Common myeloid progenitor, CD34-positive (primary cell): ENCODE data around the gene FAM53B.

ENCODE experiments used
- CTCF ChIA-PET: fragments of 350-600 bp; sonication (Branson Sonifier 250); formaldehyde crosslinking; loops from one replicate; lab custom pipeline; 2021; ENCODE audit warnings: antibody characterized with exemption; lab: Charles Lee
- POLR2A ChIA-PET: fragments of 350-600 bp; sonication (Branson Sonifier 250); formaldehyde crosslinking; loops from one replicate; lab custom pipeline; 2021; ENCODE audit warnings: antibody characterized with exemption; lab: Charles Lee
- DNase-seq, 3 donors: peaks; one replicate each; pipeline versions ENCODE4 v3.0.0 to v3.0.0-alpha.2; 2013
- H3K27ac ChIP-seq, 2 experiments: 1 replicate in 1 of 2; 2 replicates in 1 of 2; pipeline ENCODE4 v1.7.0; 2013; ENCODE audit warnings: inconsistent platforms in 2 of 2, low read length in 2 of 2, mild to moderate bottlenecking in 2 of 2, low read depth in 1 of 2, moderate library complexity in 1 of 2; ENCODE audit not compliant: severe bottlenecking in 2 of 2, insufficient read depth in 1 of 2, poor library complexity in 1 of 2
- H3K27me3 ChIP-seq, 5 experiments: replicated peaks in 2 of 5; 1 replicate in 3 of 5; 2 replicates in 2 of 5; pipeline versions ENCODE4 v1.6.1 to v1.7.0; 2013; ENCODE audit warnings: low read length in 4 of 5, mild to moderate bottlenecking in 2 of 5, moderate library complexity in 2 of 5, inconsistent platforms in 1 of 5; ENCODE audit not compliant: insufficient read depth in 5 of 5, control insufficient read depth in 4 of 5
- H3K36me3 ChIP-seq, 4 experiments: 1 replicate in 2 of 4; 2 replicates in 2 of 4; pipeline versions ENCODE4 v1.6.1 to v1.7.0; 2013; ENCODE audit warnings: low read length in 3 of 4, control low read depth in 1 of 4, mild to moderate bottlenecking in 1 of 4; ENCODE audit not compliant: control insufficient read depth in 4 of 4, insufficient read depth in 4 of 4
- H3K4me1 ChIP-seq, 4 experiments: 1 replicate in 3 of 4; 2 replicates in 1 of 4; pipeline versions ENCODE4 v1.6.1 to v1.7.1; 2013; ENCODE audit warnings: low read length in 3 of 4, mild to moderate bottlenecking in 3 of 4, control low read depth in 1 of 4, inconsistent platforms in 1 of 4, moderate library complexity in 1 of 4; ENCODE audit not compliant: control insufficient read depth in 4 of 4, insufficient read depth in 4 of 4; ENCODE audit errors: control extremely low read depth in 1 of 4
- H3K4me3 ChIP-seq, 7 experiments: 1 replicate in 4 of 7; 2 replicates in 3 of 7; pipeline versions ENCODE4 v1.5.1 to v1.7.0; 2013; ENCODE audit warnings: mild to moderate bottlenecking in 7 of 7, low read length in 6 of 7, moderate library complexity in 6 of 7, inconsistent platforms in 2 of 7, low read depth in 2 of 7, control low read depth in 1 of 7; ENCODE audit not compliant: insufficient read depth in 4 of 7, control insufficient read depth in 1 of 7; ENCODE audit errors: extremely low read depth in 1 of 7
- H3K9me3 ChIP-seq, 5 experiments: 1 replicate in 4 of 5; 2 replicates in 1 of 5; pipeline versions ENCODE4 v1.6.1 to v1.7.1; 2013; ENCODE audit warnings: low read length in 4 of 5, mild to moderate bottlenecking in 2 of 5, inconsistent platforms in 1 of 5, low read depth in 1 of 5, moderate library complexity in 1 of 5; ENCODE audit not compliant: control insufficient read depth in 4 of 5, insufficient read depth in 2 of 5; ENCODE audit errors: control extremely low read depth in 1 of 5
- WGBS: methylation state at CpG from one replicate; pipeline ENCODE4 v1.1.5; 2013; ENCODE audit not compliant: insufficient coverage; 5-methylcytosine and 5-hydroxymethylcytosine counted together

Gene FAM53B

GRCh38 chr10:124646483-124647352 is 97.5 kb downstream of the FAM53B start:
- Histone ChIP-seq H3K4me3 (peak overlapping the region in 1 of 7 experiments; percentile 34), H3K36me3 (peaks cover 0 to 8% (median 0%) of the 10 kb centered on the region in 4 experiments), H3K4me1 (peaks cover 17 to 87% (median 70%) of the 10 kb centered on the region in 4 experiments), H3K9me3 (no peaks in the 10 kb centered on the region), H3K27ac (peak overlapping the region in 1 of 2 experiments; percentile 31), H3K27me3 (no peaks in the 10 kb centered on the region)
- peak in 2 of 3 donors; percentile 56 to 57 for DNase-seq
- WGBS: 85% methylated on average over 15 of the region's 19 CpGs
- ChIA-PET CTCF (interaction anchor here (0.7 to 9.5 kb wide), 21 partner anchors 8 to 113 kb away, joined by 3 to 54 read pairs (median 6); no protein-coding TSS in a partner anchor), POLR2A (interaction anchor here (0.5 kb wide), 1 partner anchor 192 kb away, joined by 3 read pairs; no protein-coding TSS in a partner anchor)

GRCh38 chr10:124645467-124646095 is 98.6 kb downstream of the FAM53B start:
- DNase-seq: no peak
- peaks cover 0 to 8% (median 0%) of the 10 kb centered on the region in 4 experiments for H3K36me3 ChIP-seq
- ChIA-PET CTCF (interaction anchor here (0.7 to 9.5 kb wide), 5 partner anchors 13 to 105 kb away, joined by 3 to 54 read pairs (median 5); no protein-coding TSS in a partner anchor), POLR2A (no interaction called here)
- 96% methylated on average over 13 of the region's 13 CpGs for WGBS
- peaks cover 20 to 87% (median 70%) of the 10 kb centered on the region in 4 experiments for H3K4me1 ChIP-seq
- H3K4me3 ChIP-seq: no peak overlapping the region
- no peaks in the 10 kb centered on the region for H3K27me3 ChIP-seq
- peak overlapping the region in 1 of 2 experiments; percentile 18 for H3K27ac ChIP-seq
- no peaks in the 10 kb centered on the region for H3K9me3 ChIP-seq

- DNase-seq: peak in 2 of 3 donors; percentile 46 to 51
- peaks cover 14 to 87% (median 70%) of the 10 kb centered on the region in 4 experiments for H3K4me1 ChIP-seq
- 100% methylated on average over 6 of the region's 10 CpGs for WGBS
- POLR2A ChIA-PET: no interaction called here
- H3K9me3 ChIP-seq: no peaks in the 10 kb centered on the region
- H3K4me3 ChIP-seq: no peak overlapping the region
- no peak overlapping the region for H3K27ac ChIP-seq
- no peaks in the 10 kb centered on the region for H3K27me3 ChIP-seq
- H3K36me3 ChIP-seq: peaks cover 0 to 11% (median 0%) of the 10 kb centered on the region in 4 experiments
- CTCF ChIA-PET: interaction anchor here (1.3 to 9.5 kb wide), 4 partner anchors 12 to 96 kb away, joined by 3 to 54 read pairs (median 6); no protein-coding TSS in a partner anchor
Measured at GRCh38 chr10:124644771-124645415, 99.3 kb downstream of the FAM53B start.

GRCh38 chr10:124644236-124644635 is 99.9 kb downstream of the FAM53B start:
- WGBS: 100% methylated on average over 3 of the region's 4 CpGs

GRCh38 chr10:124643330-124644009 is 100.7 kb downstream of the FAM53B start:
- Histone ChIP-seq H3K36me3 (peaks cover 0 to 11% (median 0%) of the 10 kb centered on the region in 4 experiments), H3K4me1 (peaks cover 8 to 87% (median 58%) of the 10 kb centered on the region in 4 experiments), H3K4me3 (no peak overlapping the region), H3K9me3 (no peaks in the 10 kb centered on the region), H3K27ac (no peak overlapping the region), H3K27me3 (no peaks in the 10 kb centered on the region)
- ChIA-PET POLR2A (no interaction called here), CTCF (interaction anchor here (0.6 to 9.5 kb wide), 10 partner anchors 7 to 98 kb away, joined by 3 to 54 read pairs (median 4); no protein-coding TSS in a partner anchor)
- no peak for DNase-seq
- 99% methylated on average over 27 of the region's 30 CpGs for WGBS

More at GRCh38 chr10:124644236-124644635, 99.9 kb downstream of the FAM53B start:
- ChIA-PET POLR2A (no interaction called here), CTCF (interaction anchor here (0.6 to 9.5 kb wide), 8 partner anchors 11 to 97 kb away, joined by 3 to 54 read pairs (median 4); no protein-coding TSS in a partner anchor)
- Histone ChIP-seq H3K4me3 (no peak overlapping the region), H3K36me3 (peaks cover 0 to 11% (median 0%) of the 10 kb centered on the region in 4 experiments), H3K27me3 (no peaks in the 10 kb centered on the region), H3K4me1 (peaks cover 11 to 87% (median 66%) of the 10 kb centered on the region in 4 experiments), H3K9me3 (no peaks in the 10 kb centered on the region), H3K27ac (peak overlapping the region in 1 of 2 experiments; percentile 17)
- DNase-seq: no peak
